SHP77 (cell line): ENCODE results near the gene PDAP1.
"Not testable (repeated sequence)": the region's sequence is repeated elsewhere in the genome, so short reads cannot be mapped to it uniquely, and the experiment has no call there.

Source experiments
- DNase-seq, 2 experiments: peaks; one replicate each; lab custom pipeline; 2025; lab: John Stamatoyannopoulos, UW

The PDAP1 gene

DNA sequence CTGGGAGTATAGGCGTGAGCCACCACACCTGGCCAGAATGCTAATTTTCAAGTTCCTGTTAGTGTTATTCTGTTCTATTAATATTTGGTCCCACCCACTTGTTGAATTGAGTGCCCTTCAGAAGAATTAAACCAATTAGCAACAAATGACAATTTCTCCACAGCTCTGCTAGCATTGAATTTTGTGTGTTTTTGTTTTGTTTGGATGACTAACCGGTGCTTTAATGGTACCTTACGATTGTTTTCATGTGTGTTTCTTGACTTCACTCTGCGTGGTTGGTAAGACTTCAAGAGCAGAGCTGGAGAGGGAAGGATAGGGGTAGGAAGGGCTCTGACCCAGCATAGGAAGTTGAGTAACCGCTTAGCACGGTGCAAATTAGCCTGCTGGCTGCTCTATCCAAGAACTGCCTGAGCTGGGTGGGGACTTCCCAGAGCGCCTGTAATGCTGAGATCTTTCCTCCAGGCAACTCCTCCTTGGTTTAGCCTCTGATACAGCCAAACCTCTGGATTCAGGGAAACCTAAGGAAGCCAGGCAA lies 29.3 kb downstream of the PDAP1 start:
- no peak for DNase-seq

DNA sequence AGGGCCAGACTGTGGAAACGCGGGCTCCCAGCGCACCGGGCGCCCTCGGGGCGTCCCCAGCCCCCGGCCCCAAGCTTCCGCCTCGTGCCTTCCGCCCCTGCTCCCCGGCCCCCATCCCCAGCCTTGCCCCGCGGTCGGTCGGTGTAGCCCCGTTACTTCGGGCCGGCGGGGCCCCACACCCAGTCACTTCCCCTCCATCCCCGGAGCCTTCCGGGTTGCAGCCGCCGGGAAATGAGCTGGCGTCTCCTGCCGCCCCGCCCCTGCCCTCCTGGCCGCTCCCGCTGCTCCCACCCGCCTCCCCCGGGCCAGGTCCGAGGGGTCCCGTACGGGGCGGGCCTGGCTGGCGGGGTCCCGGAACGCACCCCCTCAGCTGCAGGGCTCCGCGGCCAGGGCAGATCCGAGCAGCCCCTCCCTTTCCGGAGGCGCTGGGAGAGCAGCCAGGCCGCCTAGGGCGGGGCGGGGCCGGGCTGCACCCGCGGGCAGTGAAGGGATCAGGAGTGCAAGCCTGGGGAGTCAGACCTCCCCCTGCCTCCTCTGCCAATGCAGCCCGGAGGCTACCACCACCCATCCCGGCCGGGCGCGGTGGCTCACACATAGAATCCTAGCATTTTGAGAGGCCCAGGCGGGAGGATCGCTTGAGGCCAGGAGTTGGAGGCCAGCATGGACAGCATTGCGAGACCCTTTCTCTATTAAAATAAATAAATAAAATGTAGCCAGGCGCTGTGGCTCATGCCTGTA lies 33.2 kb downstream of the PDAP1 start:
- DNase-seq: peak; percentile 28 to 58

DNA sequence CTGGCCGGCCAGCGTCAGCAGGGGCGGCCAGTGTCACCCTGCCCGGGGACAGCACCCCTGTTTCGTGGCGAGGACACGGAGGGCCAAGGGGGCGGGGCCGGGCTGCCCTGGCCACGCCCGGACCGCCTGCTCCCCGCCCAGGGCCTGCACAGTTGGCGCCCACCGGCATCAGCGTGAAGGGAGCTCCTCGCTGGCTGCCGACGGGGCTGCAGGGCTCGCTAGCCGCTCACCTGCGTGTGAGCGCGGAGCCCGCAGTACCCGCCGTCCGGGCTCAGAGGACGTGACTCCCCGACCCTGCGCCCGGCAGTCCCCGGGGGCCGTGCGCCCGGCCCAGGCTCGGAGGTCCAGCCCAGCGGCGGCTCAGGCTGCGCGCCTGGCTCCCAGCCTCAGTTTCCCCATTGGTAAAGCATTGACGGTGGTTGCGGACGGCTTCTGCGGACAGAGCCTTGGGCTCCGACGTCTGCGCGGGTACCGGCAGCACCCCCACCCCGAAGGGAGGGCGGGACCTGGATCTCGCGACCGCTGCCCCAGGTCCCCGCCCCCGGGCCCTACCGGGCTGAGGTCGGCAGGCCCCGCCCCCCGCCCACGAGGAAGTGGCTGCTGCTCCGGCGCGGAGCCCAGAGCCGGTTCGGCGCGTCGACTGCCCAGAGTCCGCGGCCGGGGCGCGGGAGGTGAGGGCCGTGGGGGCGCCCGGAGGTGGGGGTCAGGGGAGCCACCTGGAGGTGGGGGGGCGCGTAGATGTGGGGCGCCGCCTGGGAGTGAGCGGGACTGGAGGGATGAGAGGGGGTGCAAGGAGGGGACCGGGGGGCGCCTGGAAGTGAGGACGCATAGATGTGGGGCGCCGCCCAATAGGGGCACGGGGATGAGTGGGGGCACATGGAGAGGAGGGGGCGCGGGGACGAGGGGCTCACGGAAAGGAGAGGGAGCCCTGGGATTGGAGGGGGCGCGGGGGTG lies 34.0 kb downstream of the PDAP1 start, which contains the start of gene ARPC1B:
TSS of gene ARPC1B (plus strand) at position 620 of the 954 bp plus-strand sequence. CDS start 10,985 bp downstream, outside the sequence.
- DNase-seq: peak; percentile 40 to 84

DNA sequence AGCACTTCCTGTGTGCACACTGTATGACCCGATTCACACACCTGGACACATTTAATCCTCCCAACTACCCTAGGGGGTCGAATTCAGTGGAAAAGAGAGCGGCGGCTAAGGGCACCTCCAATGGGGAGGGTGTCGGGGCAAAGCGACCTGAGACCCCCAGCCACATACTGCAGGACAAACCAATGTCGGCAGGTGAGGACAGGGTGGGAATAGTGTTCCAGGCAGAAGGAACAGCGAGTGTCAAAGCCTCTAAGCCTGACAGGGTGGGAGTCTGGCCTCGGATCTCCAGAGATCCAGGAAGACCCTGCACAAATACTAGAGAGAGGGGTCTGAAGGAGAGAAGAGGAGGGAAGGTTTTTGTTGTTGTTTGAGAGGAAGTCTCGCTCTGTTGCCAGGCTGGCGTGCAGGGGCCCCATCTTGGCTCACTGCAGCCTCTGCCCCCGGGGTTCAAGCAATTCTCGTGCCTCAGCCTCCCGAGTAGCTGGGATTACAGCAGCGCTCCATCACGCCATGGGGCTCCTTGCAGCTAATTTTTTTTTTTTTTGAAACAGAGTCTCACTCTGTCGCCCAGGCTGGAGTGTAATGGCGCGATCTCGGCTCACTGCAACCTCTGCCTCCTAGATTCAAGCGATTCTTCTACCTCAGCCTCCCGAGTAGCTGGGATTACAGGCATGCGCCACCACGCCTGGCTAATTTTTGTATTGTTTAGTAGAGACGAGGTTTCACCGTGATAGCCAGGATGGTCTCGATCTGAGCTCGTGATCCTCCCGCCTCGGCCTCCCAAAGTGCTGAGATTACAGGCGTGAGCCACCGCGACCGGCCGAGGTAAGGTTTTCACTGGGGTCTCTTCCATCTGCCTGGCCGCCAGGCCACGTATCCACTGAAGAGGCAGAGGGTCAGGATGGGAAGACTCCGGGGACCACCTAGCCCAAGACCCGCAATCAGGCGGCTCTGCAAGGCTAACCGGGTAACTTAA lies 35.0 kb downstream of the PDAP1 start:
- DNase-seq: no peak

DNA sequence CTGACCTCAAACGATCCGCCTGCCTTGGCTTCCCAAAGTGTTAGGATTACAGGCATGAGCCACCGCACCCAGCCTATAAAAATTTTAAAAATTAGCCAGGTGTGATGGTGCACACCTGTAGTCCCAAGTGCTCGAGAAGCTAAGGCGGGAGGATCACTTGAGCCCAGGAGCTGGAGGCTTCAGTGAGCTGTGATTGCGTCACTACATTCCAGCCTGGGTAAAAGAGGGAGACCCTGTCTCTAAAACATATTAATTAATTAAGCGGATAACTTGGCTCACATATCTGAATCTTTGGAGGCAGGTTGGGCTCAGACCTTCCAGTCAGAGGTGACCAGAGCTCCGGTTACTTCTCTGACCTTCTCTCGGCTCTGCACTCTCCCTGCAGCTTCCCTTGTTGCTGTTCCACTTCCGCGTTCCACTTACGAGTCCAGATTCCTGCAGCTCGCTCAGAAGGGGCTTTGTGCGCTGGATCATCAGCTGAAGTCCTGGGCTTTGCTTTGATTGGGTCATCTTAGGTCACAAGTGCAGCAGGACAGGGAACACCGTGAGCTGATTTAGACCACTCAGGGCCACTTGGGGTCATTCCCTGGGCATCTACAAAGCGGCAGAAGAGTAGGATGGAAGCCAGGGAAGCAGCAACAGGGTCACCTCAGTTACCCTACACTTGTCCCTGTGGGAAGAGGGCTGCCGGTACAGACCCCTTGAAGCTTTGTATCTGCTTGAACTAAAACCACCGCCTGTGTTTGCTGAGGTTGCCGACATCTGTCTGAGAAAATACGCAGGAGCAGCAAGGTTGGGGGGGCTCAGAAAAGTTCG lies 35.9 kb downstream of the PDAP1 start:
- DNase-seq: no peak

DNA sequence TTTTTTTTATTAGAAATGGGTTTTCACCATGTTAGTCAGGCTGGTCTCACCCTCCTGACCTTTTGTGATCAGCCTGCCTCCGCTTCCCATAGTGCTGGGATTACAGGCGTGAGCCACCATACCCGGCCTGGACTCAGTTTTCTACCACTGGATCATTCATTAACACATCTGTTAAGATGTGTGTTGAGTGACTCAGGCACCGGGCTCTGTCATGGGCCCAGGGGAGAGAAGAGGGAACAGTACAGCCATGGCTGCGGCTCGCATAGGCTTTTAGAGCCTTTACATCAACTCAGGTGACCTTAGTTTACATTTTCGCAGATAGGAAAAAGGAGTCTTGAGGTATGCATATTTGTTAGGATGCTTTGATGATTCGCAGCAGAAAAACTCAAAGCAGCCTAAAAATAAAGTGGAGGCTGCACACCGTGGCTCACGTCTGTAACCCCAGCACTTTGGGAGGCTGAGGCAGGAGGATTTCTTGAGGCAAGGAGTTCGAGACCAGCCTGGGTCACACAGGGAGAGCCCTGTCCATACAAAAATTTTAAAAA lies 36.9 kb downstream of the PDAP1 start:
- DNase-seq: no peak

DNA sequence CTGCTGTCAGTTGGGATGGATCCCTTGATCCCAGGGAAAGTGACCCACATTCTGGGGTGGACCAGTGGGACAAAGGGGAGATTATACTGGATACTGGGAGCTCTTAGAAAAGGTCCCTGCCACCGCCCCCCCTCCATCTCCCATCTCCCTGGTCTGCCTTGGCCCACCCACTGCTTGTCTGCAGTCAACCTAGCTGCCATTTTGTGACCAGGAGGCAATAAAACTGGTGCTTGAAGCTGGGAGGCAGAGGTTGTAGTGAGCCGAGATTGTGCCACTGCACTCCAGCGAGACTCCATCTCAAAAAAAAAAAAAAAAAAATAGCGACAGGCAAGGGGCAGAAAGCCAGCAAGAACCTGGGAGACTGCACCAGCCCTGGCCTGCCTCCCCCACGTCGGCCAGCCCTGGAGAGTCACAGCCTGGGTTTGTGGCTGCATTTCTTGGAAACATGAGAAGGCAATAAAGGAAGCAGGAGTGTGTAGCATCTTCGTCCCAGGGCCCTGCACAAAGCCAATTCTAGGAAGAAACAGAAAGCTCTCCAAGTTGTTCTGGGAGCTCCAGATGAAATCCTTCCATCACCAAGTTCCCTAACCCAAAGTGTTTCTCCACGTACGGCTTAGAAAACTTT lies 38.5 kb downstream of the PDAP1 start:
- DNase-seq: no peak

DNA sequence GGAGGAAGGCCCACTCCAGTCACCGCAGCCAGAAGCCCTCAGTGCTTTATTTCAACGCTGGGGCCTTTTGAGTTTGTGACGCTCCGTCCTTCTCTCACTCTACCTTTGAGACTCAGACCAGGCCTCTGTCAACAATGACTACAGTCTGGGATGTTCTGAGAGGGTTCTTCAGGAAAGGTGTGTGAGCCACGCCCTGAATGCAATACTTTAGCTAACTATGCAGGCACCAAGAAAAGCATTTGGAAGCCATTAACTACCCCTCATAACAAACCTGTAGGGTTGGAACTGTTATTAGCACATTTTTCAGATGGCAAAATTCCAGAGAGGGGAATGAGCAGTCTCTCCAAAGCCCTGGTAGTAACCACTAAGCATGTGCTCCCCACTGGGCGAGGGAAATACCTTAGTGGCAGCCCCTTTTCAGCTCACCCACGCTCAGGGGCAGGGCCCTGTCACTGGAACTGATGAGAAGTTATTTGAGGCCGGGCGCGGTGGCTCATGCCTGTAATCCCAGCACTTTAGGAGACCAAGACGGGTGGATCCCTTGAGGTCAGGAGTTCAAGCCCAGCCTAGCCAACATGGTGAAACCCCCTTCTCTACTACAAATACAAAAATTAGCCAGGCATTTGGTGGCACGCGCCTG lies 39.5 kb downstream of the PDAP1 start:
- DNase-seq: no peak

DNA sequence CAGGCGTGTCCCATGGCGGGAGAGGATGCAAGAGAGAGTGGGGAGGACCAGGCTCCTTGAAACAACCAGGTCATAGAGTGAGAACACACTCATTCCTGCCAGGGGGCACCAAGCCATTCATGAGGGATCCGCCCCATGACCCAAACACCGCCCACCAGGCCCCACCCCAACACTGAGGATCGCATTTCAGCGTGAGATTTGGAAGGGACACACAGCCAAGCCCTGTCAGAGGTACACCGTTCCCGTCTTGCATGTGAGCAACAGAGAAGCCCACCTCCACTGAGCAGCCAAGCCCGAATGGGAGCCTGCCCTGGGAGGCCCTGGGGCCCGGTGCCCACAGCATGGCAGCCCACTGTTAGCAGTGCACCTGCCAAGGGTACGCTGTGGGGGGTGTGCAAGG lies 41.8 kb downstream of the PDAP1 start:
- no peak for DNase-seq

DNA sequence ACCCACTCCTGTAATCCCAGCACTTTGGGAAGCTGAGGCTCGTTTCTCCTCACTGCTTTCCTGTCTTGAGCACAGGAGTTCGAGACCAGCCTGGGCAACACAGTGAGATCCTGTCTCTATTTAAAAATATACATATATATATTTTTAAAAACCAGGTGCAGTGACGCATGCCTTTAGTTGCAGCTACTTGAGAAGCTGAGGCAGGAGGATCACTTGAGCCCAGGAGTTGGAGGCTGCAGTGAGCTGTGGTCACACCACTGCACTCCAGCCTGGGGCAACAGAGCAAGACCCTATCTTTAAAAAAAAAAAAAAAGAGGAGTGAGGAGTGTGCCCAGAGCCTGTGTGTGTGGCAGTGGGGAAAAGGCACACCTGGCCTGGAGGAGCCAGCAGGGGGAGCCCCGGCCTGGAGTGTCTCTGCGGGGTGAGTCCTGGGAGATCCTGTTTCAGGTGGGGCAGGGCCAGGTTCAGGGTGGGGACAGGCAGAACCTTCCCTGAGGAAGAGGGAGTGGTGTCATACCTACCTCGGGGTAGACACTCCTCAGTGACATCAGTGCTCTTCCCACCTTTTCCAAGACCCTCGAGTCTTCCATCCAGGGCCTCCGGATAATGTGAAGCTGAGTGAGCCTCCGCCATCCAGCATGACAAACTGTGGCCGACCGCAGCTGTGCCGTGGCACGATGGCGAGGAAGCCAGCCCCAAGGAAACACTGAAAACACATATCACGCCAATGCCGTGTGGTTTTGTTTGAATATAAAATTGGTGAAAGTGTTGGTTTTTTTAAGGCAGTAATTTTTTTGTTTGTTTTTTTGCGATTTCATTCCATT lies 42.9 kb downstream of the PDAP1 start:
- peak in 1 of 2 experiments; percentile 25 for DNase-seq

DNA sequence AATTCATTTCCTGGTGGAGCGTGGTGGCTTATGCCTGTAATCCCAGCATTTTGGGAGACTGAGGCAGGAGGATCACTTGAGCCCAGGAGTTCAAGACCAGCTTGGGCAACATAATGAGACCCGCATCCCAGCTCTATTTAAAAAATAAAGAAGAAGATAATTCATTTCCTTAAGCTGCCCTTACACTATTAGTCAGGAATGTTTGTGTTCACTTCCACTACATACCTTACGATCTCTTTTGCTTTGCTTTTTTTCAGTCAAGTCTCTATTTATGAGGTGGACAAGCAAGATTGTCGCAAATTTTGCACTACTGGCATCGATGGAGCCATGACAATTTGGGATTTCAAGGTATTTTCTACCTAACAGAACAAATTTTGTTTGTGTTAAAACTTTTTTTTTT lies 45.1 kb downstream of the PDAP1 start:
- no peak for DNase-seq

DNA sequence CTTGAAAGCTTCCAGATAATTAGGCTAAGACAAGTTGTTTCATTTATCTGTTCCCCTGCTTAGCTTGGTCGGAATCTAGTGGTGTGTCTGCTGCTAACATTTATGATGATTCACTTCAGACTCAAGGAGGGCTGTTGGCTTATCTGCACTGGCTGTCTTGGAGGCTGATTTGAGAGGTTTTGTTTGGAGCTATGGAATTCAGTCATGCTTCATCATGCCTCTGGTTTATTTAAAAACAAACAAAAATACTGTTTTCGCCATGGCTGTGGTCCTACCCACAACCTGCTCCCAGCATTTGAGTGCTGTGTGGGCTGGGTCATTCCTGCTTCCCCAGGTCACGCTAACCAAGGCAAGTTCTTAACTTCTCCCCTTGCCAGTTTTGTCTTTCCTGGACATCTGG lies 45.6 kb downstream of the PDAP1 start:
- DNase-seq: no peak

DNA sequence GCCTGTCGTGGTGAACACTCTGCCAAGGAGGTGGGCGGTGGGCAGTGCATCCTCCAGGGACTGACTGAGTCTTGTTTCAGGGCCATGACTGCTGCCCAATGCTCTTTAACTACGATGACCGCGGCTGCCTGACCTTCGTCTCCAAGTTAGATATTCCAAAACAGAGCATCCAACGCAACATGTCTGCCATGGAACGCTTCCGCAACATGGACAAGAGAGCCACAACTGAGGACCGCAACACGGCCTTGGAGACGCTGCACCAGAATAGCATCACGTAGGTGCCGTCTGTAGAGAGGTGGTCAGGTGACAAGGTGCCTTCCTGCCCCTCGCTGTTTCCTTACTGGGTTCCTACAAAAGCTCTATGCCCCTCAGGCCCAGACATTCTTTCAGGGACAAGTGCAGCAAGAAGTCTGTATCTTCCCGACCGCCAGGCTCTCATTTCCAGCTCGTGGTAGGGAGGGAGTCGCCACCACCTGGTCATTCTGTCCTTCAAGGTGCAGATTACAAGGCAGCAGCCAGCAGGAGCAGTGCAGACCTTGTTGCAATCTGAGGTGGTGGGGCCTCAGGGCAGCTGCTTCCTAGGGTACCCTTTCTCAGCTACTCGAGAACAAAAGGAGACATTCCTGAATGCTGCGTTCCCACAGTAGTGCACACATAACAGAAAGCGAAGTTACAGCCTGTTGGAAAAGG lies 48.8 kb downstream of the PDAP1 start:
- no peak for DNase-seq

DNA sequence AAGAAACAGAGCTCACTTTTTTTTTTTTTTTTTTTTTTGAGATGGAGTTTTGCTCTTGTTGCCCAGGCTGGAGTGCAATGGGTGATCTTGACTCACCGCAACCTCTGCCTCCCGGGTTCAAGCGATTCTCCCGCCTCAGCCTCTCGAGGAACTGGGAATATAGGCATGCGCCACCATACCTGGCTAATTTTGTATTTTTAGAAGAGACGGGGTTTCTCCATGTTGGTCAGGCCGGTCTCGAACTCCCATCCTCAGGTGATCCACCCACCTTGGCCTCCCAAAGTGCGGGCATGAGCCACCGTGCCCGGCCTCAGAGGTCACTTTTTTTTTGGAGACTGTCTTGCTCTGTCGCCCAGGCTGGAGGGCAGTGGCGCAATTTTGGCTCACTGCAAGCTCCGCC lies 49.9 kb downstream of the PDAP1 start:
- not testable (repeated sequence) for DNase-seq

DNA sequence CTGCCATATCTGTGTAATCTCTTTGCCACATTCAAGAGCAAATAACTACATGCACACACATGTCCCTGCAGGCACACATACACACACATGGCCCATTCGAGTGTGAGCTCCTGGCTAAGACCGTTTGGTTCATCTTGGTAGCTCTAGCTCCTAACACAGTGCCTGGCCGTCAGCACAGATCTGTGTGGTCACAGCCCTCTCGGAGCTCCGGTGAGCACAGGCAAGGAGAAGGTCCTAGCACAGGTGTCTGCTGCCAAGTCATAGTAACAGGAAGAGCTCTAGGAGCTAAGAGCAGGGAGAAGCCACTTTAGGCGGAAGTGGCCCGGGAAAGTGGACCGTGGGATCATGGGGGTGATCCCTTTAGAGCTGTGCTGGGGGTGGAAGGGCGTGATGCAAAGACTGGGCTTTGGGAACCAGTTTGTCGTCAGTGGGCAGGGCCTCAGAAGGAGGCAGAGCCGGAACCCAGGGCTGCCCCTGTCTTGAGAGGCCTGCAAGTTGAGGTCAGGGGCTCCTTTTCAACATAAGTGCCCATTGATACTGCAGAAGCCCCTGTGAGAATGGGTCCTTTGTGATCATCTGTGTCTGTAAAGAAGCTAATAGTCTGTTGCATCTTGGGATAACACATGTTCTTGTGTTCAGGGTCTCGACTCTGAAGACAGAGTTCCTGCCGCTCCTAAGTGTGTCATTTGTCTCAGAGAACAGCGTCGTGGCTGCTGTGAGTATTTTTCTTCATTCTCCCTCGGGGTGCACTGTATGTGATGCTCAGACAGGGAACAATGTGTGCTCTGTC lies 50.5 kb downstream of the PDAP1 start:
- DNase-seq: no peak

DNA sequence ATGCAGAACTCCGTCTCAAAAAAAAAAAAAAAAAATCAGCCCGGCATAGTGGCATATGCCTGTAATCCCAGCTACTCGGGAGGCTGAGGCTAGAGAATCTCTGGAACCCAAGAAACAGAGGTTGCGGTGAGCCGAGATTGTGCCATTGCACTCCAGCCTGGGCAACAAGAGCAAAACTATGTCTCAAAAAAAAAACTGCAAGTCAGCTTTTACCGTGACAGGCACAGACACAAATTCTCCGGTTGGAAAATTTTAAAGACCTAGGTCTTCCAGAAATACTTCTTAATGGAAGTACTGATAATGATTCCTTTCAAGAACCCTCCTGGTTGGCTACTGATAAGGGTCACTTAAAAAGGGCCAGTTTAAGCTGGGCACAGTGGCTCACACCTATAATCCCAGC lies 53.3 kb downstream of the PDAP1 start:
- no peak for DNase-seq

DNA sequence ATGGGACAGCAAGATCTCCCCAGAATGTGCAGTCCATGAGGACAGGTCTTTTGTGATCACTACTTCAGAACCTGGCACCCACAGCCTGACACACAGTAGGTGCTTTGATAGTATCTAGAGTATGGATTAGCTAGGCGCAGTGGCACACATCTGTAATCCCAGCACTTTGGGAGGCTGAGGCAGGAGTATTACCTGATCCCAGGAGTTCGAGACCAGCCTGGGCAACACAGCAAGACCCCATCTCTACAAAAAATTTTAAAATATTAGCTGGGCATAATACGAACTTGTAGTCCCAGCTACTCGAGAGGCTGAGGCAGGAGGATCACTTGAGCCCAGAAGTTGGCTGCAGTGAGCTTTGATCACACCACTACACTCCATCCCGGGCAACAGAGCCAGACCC lies 56.1 kb downstream of the PDAP1 start:
- no peak for DNase-seq
